Fibroblast of skin of left biceps (primary cell): Measurements from ENCODE around the gene SLC27A4.

Experiments used
- DNase-seq, 2 experiments: peaks; one replicate each; pipeline ENCODE4 v3.0.0-alpha.2; 2013; ENCODE audit warnings: low read depth in 2 of 2

Gene SLC27A4

DNA sequence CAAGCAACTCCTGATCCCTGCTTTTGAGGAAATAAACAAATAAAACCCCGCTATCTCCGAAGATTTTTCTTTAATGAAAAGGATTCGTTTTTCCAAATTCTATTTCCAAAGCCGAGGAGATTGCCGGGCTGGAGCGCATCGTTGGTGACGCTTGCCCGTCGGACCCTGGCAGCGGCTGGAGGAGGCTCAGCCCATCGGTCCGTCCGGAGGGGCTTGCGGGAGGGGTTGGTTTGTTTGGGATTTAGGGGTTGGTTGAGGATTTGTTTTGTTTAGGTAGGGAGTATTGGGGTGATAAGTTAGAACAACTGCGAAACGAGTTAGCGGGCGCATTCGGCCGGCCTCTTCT lies 51.6 kb downstream of the SLC27A4 start:
- DNase-seq = no peak

DNA sequence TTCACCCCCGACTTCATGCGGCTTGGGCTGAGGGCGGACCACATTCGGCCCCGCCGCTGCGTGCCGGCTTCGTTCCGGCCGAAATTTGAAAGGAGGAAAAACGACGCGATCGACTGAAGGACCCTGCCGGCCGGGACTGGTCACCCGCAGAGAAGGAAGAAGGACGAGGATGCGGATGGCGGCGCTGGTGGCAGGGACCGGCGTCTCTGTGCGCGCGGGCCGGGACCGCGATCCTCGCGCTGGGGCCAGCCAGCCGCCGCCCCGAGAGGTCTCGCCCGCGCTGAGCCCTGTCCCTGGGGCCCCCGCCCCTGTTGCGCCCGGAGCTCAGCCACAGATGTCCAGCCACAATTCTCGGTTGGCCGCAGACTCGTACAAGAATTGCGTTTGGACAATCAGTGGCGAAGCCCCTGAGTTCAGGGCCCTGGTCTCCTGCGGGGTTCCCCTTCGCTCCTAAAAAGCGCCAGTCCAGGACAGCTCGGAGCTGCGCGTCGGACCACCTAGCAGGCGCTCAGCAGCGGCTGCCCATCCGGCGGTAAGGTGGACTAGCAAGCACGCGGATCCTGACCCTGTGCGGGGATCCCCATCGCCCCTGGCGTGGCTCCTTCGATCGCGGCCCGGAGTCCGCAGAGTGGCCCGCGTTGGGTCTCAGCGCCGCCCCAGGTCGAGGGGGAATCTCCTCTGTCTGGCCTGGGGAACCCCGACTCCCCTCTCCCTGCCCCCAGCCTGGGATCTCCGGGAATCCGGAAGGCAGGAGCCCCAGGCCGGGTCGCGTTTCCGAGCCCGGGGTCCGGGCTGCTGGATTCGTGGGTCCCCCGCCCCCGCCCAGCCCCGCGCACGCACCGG lies 52.2 kb downstream of the SLC27A4 start:
- no peak for DNase-seq

DNA sequence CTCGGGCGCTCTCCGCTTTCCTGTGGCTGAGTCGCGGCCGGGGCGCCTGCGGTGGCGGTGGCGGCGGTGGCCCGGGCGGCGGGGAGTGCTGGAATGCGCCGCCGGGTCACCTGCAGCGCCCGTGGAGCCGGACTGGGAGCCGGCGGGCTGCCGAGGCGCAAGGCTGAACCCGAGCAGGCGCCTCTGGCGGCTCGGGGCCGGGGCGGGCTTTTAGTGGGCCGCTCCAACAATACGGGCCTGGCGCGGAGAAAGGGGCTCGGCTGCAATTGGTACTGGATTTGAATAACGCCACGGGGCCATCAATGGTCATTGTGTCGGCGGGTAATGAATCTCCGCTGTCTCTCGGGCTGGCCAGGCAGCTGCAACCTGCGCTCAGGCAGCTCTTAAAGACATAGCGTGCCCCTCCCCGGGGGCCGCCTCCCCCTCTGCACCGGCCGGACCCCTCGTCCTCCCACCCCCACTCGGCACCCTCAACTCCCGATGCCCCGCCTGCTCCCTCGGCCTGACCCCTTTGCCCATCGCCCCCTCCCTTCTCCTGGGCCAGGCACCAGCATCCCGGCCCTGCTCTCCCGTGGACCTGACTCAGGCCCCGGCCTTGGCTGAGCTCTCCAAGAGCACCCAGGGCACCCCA lies 52.9 kb downstream of the SLC27A4 start:
- no peak for DNase-seq

DNA sequence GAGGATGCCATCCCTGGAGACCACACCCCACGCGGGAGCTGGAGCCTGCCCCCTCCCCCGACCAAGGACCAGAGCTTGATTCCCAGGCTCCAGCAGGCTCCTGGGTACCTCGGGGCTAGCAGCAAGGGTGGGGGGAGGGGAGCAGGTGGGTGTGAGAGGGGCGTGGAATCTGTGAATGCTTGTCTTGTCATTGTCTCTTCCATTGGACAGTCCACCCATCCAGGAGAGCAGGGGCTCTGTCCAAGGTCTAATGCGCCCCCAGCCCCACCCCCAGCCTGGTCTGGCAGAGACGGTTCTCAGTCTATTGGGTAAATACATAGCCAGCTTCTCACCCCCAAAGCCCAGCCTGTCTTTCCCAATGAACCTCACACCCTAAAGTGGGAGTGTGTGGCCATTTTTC lies 53.6 kb downstream of the SLC27A4 start:
- DNase-seq = no peak

DNA sequence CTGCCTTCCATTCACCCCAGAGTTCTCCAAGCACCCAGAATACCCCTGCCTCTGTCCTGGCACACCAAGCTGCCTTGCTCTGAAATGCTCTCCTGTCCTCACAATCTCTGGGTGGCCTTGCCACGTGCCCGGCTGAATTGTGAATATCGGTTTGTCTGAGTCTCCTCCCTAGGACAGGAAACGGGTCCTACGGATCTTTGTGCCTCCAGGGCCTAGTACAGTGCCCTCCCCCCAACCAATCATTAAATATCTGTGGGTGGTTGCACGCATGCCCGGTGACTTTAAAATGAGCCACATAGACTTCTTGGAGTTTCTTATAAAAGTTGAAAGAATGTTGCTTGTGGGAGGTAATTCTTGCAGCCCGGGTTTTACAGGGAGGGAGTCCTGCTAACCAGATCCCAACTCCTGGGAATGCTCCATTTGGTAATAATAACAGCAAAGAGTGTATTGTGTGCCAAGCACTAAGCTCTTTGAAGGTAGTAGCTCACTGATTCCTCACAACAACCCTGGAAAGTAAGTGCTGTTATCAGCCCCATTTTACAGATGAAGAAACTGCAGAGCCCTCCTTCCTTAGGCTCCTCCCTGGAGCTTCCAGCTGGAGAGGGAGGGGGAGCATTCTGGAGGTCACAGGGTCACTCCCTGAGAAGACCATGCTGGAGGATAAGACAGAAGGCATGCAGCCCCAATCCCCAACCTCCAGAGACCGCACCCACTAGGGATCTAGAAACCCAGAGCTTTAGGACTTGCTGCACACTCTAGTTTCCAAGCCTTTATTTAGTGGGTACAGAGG lies 54.2 kb downstream of the SLC27A4 start:
- no peak for DNase-seq

DNA sequence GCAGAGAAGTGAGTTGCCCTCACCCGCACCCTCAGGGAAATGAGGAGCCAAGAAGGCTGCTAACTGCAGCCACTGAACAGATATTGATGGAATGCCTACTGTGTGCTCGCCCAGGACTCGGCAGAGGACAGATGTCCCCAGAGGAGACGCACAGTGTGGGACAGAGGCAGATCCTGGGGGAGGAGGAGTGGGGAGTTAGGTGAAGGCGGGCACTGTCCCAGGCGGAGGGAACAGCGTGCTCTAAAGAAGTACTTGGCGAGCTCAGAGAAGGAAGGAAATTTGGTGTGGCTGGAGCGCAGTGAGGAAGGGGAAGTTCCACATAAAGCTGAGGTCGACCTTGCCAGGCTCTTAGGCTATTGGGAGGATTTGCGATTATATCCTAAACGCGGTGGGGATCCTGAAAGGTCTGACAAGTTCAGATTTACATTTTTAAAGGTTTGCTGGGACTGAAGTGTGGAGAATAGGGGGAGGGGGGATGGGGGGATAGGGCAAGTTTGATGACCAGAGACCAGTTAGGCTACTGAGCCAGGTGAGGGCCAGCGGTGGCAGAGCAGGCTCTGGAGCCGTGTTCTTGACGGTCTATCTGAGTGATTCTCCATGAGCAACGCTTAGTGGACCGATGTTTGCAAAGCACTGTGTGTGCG lies 56.8 kb downstream of the SLC27A4 start:
- no peak for DNase-seq

DNA sequence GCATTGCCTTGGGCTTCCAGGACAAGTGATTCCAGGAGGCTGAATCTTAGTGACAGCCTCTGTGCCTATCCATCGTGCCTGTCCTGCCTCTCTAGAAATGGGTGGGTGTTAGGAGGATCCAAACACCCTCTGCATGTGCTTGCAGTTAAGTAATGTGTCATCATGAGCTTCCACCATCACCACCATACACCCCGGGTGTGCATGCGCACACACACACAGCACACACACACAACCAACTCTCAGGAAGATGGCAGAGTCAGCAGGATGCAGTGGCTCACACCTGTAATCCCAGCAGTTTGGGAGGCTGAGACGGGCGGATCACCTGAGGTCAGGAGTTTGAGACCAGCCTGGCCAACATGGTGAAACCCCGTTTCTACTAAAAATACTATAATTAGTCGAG lies 57.5 kb downstream of the SLC27A4 start:
- no peak for DNase-seq

DNA sequence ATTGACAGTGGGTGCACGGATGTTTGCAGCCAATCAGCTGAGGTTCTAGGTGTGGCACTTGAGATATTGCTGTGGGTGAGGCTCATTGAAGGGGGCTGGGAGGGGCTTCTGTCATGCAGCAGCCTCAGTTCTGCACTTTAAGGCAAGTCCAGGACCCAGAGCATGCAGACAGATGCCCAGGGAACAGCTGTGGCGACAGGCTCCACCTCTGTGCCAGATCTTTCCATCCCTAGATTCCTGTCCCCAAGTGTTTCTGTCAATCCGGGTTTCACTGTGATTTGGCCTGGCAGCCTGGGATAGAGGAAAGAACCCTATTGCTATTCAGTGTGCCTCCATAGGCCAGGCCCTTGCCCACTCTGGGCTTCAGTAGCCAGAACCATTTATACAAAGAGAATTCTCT lies 59.5 kb downstream of the SLC27A4 start:
- no peak for DNase-seq

DNA sequence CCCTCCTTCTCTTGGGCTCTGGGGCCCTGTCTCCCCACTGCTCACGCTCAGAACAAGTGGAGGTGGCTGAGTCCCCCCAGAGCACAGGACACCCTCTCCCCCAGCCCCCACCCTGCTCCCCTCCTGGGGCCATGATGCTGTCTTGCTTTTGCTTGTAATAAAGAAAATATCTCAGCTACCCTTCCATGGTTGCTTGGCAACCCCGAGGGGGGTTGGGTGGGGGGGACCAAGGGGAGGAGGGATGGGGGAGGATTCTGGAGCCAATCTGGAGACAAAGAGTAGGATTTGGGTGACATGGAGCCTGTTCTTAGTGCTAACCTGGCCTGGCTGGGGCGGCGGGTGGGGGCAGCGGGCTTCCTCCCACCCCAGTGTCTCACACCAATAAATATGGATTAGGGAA lies 64.2 kb downstream of the SLC27A4 start:
- no peak for DNase-seq

DNA sequence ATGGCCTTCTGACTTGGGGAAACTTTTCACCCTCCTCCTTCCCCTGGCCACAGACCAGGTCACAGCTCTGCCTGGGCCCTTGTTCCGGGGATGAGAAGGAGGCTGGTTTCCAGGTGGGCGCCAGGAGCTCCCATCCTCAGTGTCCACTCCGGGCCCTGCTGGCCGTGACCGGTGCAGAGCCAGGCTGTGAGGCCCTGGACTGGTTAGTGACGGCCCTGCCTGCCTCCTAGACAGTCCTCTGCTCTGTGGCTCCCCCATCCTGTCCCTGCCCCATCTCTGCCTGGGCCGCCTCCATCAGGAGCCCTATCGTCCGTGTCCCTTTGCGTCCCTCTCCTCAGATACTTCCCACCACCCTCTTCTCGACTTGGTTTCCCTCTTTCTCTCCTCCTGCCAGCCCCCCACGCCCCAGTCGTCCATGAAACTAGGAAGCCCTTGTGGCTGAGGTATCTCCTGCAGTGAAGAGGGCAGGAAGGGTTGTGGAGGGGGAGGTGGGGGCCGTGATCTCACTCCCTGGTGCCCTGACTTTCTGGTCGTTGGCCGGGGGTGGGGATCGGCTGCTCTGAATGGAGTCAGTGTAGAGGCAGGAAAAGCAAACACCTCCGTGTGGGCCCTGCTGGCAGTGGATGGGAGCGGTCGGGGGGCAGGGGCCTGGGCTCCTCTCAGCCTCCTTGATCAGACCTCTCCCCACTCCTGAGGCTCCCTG lies 64.9 kb downstream of the SLC27A4 start:
- no peak for DNase-seq

DNA sequence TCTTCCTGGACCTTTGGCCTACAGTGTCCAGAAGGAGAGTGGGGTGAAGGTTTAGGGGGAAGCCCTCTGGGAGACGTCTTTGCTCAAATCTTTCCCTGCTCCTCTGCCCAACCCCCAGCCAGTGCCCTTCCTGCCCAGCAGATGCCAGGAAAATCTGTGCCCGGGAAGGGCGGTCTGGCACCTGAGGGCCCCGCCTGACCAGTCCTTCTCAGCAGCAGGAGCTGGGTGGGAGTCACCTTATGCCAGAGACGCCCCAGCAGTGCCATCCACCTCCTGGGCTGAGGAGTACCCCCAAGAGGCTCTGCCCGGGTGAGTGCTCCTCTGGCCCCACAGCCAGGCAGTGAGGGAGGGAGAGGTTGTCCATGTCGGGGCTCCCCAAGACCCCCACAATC lies 65.4 kb downstream of the SLC27A4 start:
- DNase-seq = no peak

DNA sequence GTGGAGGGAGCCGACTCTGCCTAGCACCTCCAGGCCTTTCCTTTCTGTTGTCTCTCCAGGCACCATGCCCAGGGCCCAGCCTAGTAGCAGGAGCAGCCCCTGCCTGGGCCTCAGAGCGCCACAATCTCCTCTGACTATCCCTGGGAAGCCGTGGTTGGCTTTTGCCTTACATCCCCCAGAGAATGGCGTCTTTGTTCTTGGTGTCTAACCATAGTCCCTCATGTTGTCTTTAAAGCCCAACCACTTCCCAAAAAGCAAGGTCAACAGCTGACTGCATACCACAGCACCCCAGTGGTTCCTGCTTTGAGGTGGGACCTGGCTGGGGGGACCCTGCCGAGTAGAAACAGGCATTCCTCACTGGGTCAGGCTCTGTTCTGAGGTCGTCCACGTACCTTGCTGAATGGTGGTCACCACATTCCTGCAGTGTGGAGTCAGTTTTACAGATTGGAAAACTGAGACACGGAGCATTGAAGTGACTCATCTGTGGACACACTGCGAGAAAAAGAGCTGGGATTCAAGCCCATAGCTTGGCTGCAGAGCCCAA lies 66.6 kb downstream of the SLC27A4 start:
- DNase-seq = no peak

DNA sequence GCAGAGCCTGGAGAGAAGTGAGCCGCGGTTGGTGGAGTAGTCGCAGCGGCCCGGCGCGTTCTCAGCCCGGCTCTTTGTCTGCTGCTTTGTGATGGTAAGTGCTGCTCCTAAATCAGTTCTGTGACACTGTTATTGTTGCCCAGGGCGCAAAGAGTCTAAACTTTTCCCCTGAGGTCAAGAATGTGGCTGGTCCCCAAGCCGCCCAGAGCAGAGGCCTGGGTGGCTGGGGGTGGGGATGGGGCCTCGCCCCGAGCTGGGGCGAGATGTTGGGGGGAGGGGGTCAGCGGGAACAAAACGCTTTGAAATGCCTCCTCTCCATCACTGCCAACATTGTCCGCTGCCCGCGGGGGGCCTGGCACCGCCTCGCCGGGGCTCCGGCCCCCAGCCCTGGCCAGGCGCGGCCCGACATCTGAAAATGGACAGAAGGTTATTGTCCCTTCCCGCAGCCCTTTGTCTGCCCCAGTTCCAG lies 68.7 kb downstream of the SLC27A4 start:
- no peak for DNase-seq

DNA sequence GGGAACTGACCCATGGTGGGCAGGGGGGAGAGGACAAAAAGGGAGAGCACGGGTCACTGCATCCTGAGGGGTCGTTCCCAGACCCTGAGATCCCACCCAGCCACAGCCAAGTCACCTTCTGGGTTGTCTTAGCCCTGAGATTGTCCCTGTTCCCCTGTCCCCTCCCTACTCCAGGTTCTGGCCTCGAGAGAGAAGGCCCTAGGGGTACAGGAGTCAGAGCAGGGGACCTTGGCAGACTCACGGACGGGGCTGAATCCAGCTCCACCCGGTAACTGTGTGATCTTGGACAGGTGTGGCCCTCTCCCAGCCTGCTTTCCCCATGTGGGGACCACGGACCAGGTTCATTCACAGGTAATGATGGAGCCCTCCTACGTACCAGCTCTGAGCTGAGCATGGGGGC lies 69.1 kb downstream of the SLC27A4 start:
- DNase-seq = no peak

DNA sequence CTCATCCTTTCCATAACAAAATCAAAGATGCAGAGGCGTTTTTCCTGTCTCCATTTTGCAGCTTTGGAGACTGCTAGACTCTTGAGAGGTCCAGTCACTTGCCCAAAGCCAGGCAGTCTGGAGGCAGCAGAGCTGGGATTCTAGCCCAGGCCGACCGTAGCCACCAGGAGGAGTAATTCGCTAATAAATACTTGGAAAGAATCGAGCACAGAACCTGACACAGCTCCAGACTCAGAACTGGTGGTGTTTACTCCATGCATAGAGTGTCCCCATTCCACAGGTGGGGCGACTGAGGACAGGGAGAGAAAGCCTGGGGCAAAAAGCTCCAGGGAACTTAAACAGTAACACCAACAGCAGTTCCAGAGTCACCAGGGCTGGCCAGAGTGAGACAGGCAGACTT lies 69.7 kb downstream of the SLC27A4 start:
- no peak for DNase-seq
